Measurements from ENCODE around the gene SLCO4C1. TPM values are rescaled to one million over a fixed set of nuclear protein-coding genes. Genes with fewer than 3 reads are reported as not detected.

The SLCO4C1 gene
- total RNA-seq, 1 donor from 2014 or later, result 4.0 TPM

GRCh38 chr5:102271759-102272158 lies 24.3 kb downstream of the SLCO4C1 start:
- Mint-ChIP-seq H3K27me3 (no peaks in the 10 kb centered on the region), H3K4me3 (ENCODE audit: low read depth) (no peak overlapping the region), H3K27ac (no peak overlapping the region), H3K4me1 (ENCODE audit: low read depth) (no peaks in the 10 kb centered on the region), H3K9me3 (ENCODE audit: low read depth) (peaks cover 22% of the 10 kb centered on the region), H3K36me3 (ENCODE audit: insufficient read depth) (peaks cover 12% of the 10 kb centered on the region)
- DNase-seq (ENCODE audit: low spot score, unreplicated experiment), result no peak
- TF ChIP-seq, protein P1, sequence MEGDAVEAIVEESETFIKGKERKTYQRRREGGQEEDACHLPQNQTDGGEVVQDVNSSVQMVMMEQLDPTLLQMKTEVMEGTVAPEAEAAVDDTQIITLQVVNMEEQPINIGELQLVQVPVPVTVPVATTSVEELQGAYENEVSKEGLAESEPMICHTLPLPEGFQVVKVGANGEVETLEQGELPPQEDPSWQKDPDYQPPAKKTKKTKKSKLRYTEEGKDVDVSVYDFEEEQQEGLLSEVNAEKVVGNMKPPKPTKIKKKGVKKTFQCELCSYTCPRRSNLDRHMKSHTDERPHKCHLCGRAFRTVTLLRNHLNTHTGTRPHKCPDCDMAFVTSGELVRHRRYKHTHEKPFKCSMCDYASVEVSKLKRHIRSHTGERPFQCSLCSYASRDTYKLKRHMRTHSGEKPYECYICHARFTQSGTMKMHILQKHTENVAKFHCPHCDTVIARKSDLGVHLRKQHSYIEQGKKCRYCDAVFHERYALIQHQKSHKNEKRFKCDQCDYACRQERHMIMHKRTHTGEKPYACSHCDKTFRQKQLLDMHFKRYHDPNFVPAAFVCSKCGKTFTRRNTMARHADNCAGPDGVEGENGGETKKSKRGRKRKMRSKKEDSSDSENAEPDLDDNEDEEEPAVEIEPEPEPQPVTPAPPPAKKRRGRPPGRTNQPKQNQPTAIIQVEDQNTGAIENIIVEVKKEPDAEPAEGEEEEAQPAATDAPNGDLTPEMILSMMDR (IDR thresholded peaks at IDR 0.05; ENCODE audit: unreplicated experiment), result no peak

GRCh38 chr5:102270036-102270435 lies 26.0 kb downstream of the SLCO4C1 start:
- no peak for DNase-seq (ENCODE audit: low spot score, unreplicated experiment)
- Mint-ChIP-seq H3K36me3 (ENCODE audit: insufficient read depth) (peaks cover 12% of the 10 kb centered on the region), H3K9me3 (ENCODE audit: low read depth) (peaks cover 22% of the 10 kb centered on the region), H3K27me3 (no peaks in the 10 kb centered on the region), H3K4me1 (ENCODE audit: low read depth) (no peaks in the 10 kb centered on the region), H3K4me3 (ENCODE audit: low read depth) (no peak overlapping the region), H3K27ac (no peak overlapping the region)
- TF ChIP-seq, protein P1 (IDR thresholded peaks at IDR 0.05; ENCODE audit: unreplicated experiment), result no peak

DNA sequence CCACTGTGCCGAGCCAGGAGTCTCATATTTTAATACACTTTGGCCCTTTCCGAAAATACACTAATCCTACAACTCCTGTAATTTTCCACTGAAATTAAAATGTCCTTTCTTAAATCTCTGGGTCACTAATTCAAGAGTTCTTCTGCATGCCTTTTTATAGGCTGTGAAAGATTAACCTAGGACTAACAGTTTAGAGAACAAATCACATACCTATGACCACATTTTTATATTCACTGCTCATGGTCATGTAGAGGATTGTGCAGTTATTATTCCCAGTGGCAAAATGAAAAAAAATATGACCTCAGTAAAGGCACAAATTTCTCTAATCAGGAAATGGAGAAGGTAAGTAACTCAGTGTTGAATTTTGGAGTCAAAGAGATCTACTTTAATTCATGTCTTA lies 33.4 kb downstream of the SLCO4C1 start:
- TF ChIP-seq, protein P1 (IDR thresholded peaks at IDR 0.05; ENCODE audit: unreplicated experiment), result no peak
- no peak overlapping the region for H3K27ac Mint-ChIP-seq
- no peak overlapping the region for H3K4me3 Mint-ChIP-seq (ENCODE audit: low read depth)
- no peaks in the 10 kb centered on the region for H3K36me3 Mint-ChIP-seq (ENCODE audit: insufficient read depth)
- H3K4me1 Mint-ChIP-seq (ENCODE audit: low read depth), result peaks cover 2% of the 10 kb centered on the region
- peaks cover 5% of the 10 kb centered on the region for H3K9me3 Mint-ChIP-seq (ENCODE audit: low read depth)
- no peak for DNase-seq (ENCODE audit: low spot score, unreplicated experiment)
- H3K27me3 Mint-ChIP-seq, result no peaks in the 10 kb centered on the region

GRCh38 chr5:102249381-102249780 lies 46.7 kb downstream of the SLCO4C1 start:
- TF ChIP-seq, protein P1 (IDR thresholded peaks at IDR 0.05; ENCODE audit: unreplicated experiment), result no peak
- Mint-ChIP-seq H3K4me3 (ENCODE audit: low read depth) (no peak overlapping the region), H3K36me3 (ENCODE audit: insufficient read depth) (peaks cover 2% of the 10 kb centered on the region), H3K27me3 (no peaks in the 10 kb centered on the region), H3K4me1 (ENCODE audit: low read depth) (peaks cover 4% of the 10 kb centered on the region), H3K27ac (no peak overlapping the region), H3K9me3 (ENCODE audit: low read depth) (no peaks in the 10 kb centered on the region)
- no peak for DNase-seq (ENCODE audit: low spot score, unreplicated experiment)

- H3K36me3 Mint-ChIP-seq (ENCODE audit: insufficient read depth), result peaks cover 3% of the 10 kb centered on the region
- H3K27ac Mint-ChIP-seq, result no peak overlapping the region
- TF ChIP-seq, protein P1 (IDR thresholded peaks at IDR 0.05; ENCODE audit: unreplicated experiment), result no peak
- no peaks in the 10 kb centered on the region for H3K27me3 Mint-ChIP-seq
- no peak overlapping the region for H3K4me3 Mint-ChIP-seq (ENCODE audit: low read depth)
- peaks cover 12% of the 10 kb centered on the region for H3K4me1 Mint-ChIP-seq (ENCODE audit: low read depth)
- DNase-seq (ENCODE audit: low spot score, unreplicated experiment), result no peak
- no peaks in the 10 kb centered on the region for H3K9me3 Mint-ChIP-seq (ENCODE audit: low read depth)
These were observed 52.9 kb downstream of the SLCO4C1 start for GRCh38 chr5:102243213-102243612.

All from progenitor cell of endocrine pancreas (in vitro differentiated cells).